GM21447 (cell line): ENCODE results near the gene OR51V1.

Experiments
- ATAC-seq: cut with Tn5 transposase; IDR thresholded peaks from one replicate; pipeline ENCODE4 v1.9.1; 2021; ENCODE audit not compliant: unreplicated experiment

The OR51V1 gene

DNA sequence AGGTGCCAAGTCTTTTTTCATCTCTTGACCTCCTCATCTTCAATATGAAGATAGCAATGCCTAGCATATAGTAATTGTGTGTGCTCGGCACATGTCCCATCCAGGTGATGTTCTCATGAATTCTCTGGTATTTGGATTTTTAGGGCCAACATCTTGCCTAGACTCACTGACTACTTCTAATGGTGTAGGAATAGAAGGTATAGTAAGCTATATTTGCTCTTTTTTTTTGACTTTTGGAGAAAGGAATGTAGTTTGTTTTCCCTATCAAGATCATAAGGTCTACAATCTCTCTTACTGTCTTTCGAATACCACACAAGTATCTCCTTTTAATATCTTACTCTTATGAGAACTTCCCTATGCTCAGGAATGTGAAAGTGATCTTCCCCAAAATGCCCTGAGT lies 30.6 kb upstream of the OR51V1 start:
- no peak for ATAC-seq

DNA sequence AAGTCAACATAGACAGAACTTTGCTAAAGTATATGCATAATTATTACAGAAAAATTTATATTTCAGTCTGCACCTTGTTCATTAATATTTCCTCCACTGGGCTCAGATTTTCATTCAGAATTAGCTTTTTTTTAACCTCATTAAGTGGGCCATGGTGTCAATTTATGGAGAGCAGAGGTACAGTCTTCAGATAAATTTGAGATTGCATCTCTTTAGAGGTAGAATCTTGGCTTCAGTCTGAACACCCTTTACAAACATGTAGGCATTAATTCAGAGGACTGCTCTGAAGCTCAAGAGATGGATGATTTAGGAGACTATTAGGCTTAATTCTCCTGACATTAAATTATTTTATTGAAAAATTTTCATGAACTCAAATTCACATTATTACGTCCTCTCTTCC lies 29.8 kb upstream of the OR51V1 start:
- no peak for ATAC-seq

- ATAC-seq: no peak
Observed at GRCh38 chr11:5229796-5230195, 29.3 kb upstream of the OR51V1 start.

- ATAC-seq: no peak
Observed at GRCh38 chr11:5229356-5229755, 28.9 kb upstream of the OR51V1 start.

GRCh38 chr11:5228124-5228523 lies 27.6 kb upstream of the OR51V1 start:
- no peak for ATAC-seq

DNA sequence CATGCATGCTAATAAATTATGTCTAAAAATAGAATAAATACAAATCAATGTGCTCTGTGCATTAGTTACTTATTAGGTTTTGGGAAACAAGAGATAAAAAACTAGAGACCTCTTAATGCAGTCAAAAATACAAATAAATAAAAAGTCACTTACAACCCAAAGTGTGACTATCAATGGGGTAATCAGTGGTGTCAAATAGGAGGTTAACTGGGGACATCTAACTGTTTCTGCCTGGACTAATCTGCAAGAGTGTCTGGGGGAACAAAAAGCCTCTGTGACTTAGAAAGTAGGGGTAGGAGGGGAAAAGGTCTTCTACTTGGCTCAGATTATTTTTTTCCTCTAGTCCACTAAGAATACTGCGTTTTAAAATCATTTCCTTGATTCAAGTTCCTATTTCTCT lies 27.2 kb upstream of the OR51V1 start:
- no peak for ATAC-seq

DNA sequence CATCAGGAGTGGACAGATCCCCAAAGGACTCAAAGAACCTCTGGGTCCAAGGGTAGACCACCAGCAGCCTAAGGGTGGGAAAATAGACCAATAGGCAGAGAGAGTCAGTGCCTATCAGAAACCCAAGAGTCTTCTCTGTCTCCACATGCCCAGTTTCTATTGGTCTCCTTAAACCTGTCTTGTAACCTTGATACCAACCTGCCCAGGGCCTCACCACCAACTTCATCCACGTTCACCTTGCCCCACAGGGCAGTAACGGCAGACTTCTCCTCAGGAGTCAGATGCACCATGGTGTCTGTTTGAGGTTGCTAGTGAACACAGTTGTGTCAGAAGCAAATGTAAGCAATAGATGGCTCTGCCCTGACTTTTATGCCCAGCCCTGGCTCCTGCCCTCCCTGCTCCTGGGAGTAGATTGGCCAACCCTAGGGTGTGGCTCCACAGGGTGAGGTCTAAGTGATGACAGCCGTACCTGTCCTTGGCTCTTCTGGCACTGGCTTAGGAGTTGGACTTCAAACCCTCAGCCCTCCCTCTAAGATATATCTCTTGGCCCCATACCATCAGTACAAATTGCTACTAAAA lies 26.3 kb upstream of the OR51V1 start, which contains the start of gene HBB:
Gene HBB (minus strand): TSS at position 340 of the 579 bp plus-strand sequence. CDS start 50 bp downstream, at position 290.
- no peak for ATAC-seq

- ATAC-seq: no peak
Observed at GRCh38 chr11:5225480-5225871, 25.0 kb upstream of the OR51V1 start.

GRCh38 chr11:5224538-5225479 lies 24.3 kb upstream of the OR51V1 start:
- no peak for ATAC-seq

DNA sequence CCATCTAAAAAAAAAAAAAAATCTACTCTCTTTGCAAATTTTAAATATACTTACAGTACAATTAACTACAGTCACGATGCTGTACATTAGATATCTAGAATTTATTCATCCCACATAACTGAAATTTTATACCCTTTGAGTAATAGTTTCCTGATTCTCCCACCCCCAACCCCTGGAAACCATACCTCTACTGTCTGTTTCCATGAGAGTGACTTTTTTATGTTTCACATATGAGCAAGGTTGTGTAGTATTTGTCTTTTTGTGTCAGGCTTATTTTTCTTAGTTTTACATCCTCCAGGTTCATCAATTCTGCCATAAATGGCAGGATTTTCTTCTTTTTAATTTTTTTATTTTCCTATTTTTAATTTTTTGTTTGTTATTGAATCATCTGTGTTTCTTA lies 23.2 kb upstream of the OR51V1 start:
- ATAC-seq: no peak

DNA sequence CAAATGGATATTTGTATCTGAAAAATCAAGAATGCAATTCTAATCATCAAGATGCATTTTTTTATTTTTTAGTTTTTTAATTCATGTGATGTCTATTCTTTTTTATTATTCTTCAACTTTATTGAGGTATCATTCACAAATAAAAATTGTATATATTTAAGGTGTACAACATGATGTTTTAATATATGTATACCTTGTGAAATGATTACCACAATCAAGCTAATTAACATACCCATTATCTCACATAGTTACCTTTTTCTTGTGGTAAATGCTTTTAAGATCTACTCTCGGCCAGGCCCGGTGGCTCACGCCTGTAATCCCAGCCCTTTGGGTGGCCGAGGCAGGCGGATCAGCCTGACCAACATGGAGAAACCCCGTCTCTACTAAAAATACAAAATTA lies 22.7 kb upstream of the OR51V1 start:
- no peak for ATAC-seq

DNA sequence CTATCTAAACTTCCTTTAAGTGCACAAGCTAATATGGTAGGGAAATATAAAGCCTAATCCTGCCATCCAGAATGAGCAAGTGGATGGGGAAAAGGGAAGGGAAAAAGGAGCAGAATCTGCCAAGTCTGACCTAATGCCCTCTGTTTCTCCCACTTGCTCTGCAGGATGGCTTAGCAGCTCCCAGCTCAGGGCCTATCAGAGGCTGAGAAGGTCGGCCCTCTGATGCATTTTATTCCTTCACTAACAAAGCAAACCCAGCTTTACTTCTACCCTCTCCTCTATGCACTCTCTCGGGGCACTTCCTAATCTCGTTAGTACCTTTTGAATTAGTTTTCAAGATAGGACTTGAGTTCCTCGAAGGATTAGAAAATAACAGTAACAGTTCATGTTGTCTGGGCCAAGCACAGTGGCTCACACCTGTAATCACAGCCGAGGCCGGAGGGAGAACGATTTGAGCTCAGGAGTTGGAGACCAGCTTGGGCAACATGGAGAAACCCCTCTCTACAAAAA lies 9.9 kb upstream of the OR51V1 start:
- ATAC-seq: no peak

DNA sequence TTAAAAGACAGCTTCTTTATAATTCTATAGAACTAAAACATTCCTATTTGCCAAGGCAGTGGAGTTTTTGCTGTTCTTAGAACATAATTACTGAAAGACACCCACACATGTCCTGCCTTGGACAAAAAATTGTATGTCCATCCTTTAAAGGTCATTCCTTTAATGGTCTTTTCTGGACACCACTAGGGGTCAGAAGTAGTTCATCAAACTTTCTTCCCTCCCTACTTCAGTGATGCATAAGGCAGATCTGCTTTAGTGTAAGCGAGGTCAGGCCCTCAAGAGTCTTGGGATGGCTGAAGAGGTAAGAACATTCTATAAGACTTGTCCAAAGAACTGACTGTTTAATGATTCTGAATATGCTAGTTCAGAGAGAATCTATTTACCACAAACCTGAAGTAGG lies 4.3 kb upstream of the OR51V1 start:
- peak; percentile 81 for ATAC-seq

DNA sequence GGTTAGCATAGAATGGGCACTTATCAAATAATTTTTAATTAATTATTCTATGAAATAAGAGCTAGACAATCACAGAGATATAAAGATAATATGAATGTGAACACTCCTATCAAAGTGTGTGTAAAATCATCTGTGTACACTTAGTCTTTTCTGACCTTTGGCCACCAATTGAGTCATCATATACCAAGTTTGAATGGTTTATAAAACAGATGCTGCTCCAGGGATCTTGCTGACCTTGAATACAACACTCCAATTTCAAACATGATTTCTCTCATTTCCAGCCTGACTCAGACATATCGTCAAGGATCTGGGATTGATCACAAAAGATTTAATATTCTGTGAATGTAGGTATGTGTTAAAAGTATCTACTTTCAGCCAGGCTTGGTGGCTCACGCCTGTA lies 2.9 kb upstream of the OR51V1 start:
- ATAC-seq: no peak

DNA sequence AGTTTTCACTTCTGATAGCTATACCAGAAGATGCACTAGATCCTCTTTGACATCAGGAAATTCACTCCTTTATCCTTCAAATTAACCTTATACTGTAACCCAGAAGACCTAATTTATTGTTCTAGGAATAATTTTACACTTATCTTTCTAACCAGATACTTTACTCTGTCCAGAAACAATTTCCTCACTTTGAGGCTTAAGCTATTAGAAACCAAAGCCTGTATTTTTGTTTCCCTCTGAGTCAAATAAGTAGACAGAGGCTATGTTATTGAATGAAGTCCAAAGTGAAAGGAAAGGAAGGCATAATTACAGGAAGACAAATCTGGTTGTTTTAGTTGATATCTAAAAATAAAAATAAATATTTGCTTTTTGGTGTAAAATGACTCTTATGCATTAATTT lies 2.2 kb downstream of the OR51V1 start:
- ATAC-seq: no peak

- ATAC-seq: no peak
Observed at GRCh38 chr11:5197536-5197935, 2.9 kb downstream of the OR51V1 start.

DNA sequence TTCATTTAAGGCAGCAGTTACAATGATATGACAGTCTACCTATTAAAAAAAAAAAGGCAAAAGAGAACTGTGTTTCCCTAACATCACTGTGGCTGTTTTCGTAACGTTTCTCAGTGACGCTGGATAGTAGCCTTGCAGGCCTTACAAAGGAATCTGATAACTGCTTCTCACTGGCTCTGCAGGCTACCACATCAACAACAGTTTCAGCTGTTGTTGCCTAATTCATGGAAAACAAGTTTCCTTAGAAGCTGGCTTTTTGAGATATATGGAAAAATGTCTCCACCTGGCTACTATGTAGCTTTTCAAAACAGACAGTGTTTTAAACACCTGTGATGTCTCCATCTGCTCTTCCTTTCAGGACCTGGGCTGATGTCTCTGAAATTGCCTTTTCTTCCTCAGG lies 3.8 kb downstream of the OR51V1 start:
- ATAC-seq: no peak

DNA sequence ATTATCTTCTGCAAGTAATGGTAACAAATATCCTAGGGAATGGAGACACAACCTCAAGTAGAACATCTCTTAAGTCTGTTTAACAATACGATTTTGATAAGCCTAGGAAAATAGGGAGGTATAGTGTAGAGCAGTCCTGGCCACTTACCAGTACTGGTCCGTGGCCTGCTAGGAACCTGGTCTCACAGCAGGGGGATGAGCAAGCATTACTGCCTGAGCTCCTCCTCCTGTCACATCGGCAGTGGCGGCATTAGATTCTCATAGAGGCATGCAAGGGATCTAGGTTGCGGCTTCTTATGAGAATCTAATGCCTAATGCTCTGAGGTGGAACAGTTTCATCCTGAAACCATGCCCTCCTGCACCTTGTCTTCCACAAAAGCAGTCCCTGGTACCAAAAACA lies 4.4 kb downstream of the OR51V1 start:
- ATAC-seq: no peak

- no peak for ATAC-seq
Observed at GRCh38 chr11:5192738-5193137, 7.7 kb downstream of the OR51V1 start.

DNA sequence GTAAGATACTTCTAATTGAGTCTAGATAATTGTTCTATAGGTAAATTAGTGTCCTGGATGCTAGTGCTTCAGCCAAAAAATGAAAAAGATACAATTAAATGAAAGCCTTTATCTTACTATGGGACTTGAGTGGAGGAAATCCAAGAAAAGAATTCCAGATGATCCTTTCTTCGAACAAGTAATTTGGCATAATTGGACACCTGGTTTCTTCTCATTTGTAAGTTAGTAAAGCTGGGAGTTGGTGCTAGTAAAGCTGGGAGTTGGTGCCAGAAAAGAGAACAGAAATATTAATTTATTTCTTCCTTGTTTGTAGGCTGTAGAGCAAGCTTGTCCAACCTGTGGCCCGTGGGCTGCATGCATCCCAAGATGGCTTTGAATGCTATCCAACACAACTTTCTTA lies 12.3 kb downstream of the OR51V1 start:
- ATAC-seq: no peak

DNA sequence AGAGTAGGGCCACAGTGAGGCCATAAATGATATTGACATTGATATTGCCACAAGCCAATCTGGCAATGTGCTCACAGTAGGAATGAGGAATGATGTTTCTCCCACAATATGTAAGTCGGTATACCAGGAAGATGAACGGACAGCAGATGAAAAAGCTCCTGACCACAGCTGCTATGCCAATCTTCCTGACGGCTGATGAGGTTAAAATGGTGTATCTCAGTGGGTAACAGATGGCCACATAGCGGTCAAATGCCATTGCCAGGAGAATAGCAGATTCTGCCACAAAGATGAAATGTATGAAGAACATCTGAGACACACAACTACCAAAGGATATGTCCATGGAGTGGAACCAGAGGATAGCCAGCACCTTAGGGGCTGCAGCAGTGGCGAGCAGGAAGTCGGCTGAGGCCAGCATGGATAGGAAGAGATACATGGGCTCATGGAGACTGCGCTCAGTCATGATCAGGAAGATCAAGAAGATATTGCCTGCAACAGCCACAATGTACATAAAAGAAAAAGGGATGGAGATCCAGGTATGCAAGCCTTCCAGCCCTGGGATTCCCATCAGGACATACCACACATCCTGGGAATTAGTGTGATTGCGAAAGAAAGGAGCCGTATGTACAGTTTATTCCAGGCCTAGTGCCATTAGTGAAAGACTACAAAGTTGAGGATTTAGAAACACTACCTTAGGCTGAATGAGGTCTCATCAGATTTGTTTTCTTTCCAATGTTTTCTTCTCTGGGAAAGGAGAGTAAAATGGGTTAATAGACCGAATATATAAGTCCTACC lies 22.2 kb downstream of the OR51V1 start:
- ATAC-seq: no peak

- ATAC-seq: no peak
Observed at GRCh38 chr11:5174934-5175333, 25.5 kb downstream of the OR51V1 start.
